HCT116 (cell line): ENCODE data around the gene IGSF6. TPM values are rescaled to one million over a fixed set of nuclear protein-coding genes. Genes with fewer than 3 reads are reported as not detected.

Experiments used
- ATAC-seq: fragments of 200-7000 bp; cut with Tn5 transposase; 2 replicates; pipeline ENCODE4 v1.9.1; 2020; ENCODE audit warnings: mild to moderate bottlenecking, moderate library complexity
- BruUV-seq: library from RNA; stranded (reverse); fragments of 400-500 nt; replicated peaks from 2 replicates; lab custom pipeline; 2021; lab: Mats Ljungman, UMichigan
- CTCF ChIA-PET: fragments of 300-600 bp; sonication (Branson Sonifier 250); formaldehyde crosslinking; loops from one replicate; lab custom pipeline; 2021; ENCODE audit warnings: antibody characterized with exemption; lab: Charles Lee
- POLR2A ChIA-PET: fragments of 300-600, 350-600 bp; sonication (Branson Sonifier 250); formaldehyde crosslinking; loops from one replicate; lab custom pipeline; 2021; ENCODE audit warnings: antibody characterized with exemption; lab: Charles Lee
- RAD21 ChIA-PET, 2 experiments: fragments of 300-600 bp; sonication (Branson Sonifier 250); formaldehyde crosslinking; loops; one replicate each; lab custom pipeline; 2023; ENCODE audit warnings: low total read pairs in 2 of 2; ENCODE audit not compliant: uncharacterized antibody in 2 of 2, unreplicated experiment in 2 of 2, low non-redundant PET in 1 of 2; lab: Charles Lee
- DNase-seq: peaks from one replicate; pipeline ENCODE4 v3.0.0-alpha.2; 2010; ENCODE audit warnings: low read depth, low spot score
- H2AFZ ChIP-seq: fragments of 200-600 bp; shearing (Covaris generic), sonication (generic); 2 replicates; pipeline ENCODE4 v1.6.1; 2017; ENCODE audit warnings: low read depth, mixed run types, mixed read lengths, antibody characterized with exemption, low read length; ENCODE audit not compliant: poor library complexity, severe bottlenecking
- H3K27ac ChIP-seq: 2 replicates; pipeline ENCODE4 v1.5.1; 2012; ENCODE audit warnings: low read depth, low read length
- H3K27me3 ChIP-seq: fragments of 200-600 bp; sonication (generic); 2 replicates; pipeline ENCODE4 v1.6.1; 2016; ENCODE audit warnings: mixed run types, low read length, mixed read lengths; ENCODE audit not compliant: insufficient read depth
- H3K36me3 ChIP-seq, 2 experiments: fragments of 200-500 bp in 1 of 2; fragments of 200-600 bp in 1 of 2; sonication (Bioruptor generic) in 1 of 2; sonication (generic) in 1 of 2; 2 replicates each; pipeline versions ENCODE4 v1.5.1 to v1.6.1; 2014 to 2016; ENCODE audit warnings: low read length in 2 of 2, inconsistent platforms in 1 of 2, mixed read lengths in 1 of 2, mixed run types in 1 of 2; ENCODE audit not compliant: insufficient read depth in 2 of 2, control insufficient read depth in 1 of 2
- H3K4me1 ChIP-seq, 2 experiments: fragments of 200-600 bp in 1 of 2; sonication (generic) in 1 of 2; 2 replicates each; pipeline versions ENCODE4 v1.5.1 to v1.6.1; 2012 to 2017; ENCODE audit warnings: low read length in 2 of 2, inconsistent platforms in 1 of 2, mild to moderate bottlenecking in 1 of 2, mixed read lengths in 1 of 2, mixed run types in 1 of 2, moderate library complexity in 1 of 2; ENCODE audit not compliant: insufficient read depth in 2 of 2, control insufficient read depth in 1 of 2
- H3K4me2 ChIP-seq: fragments of 200-600 bp; sonication (generic); 2 replicates; pipeline ENCODE4 v1.6.1; 2017; ENCODE audit warnings: mixed run types, low read length, mixed read lengths
- H3K4me3 ChIP-seq, 2 experiments: fragments of 200-600 bp in 1 of 2; sonication (generic) in 1 of 2; replicated peaks in 1 of 2; 2 replicates each; pipeline ENCODE4 v1.5.1; 2011 to 2016; ENCODE audit warnings: low read length in 2 of 2, control low read depth in 1 of 2, low read depth in 1 of 2, mild to moderate bottlenecking in 1 of 2, mixed read lengths in 1 of 2, mixed run types in 1 of 2
- H3K79me2 ChIP-seq: fragments of 200-600 bp; sonication (generic); 2 replicates; pipeline ENCODE4 v1.6.1; 2017; ENCODE audit warnings: mild to moderate bottlenecking, mixed run types, low read length, moderate library complexity, mixed read lengths; ENCODE audit not compliant: insufficient read depth
- H3K9ac ChIP-seq: fragments of 200-600 bp; sonication (generic); 2 replicates; pipeline ENCODE4 v1.6.1; 2016; ENCODE audit warnings: low read length, mixed read lengths
- H3K9me2 ChIP-seq: fragments of 200-600 bp; sonication (generic), shearing (Covaris generic); 2 replicates; pipeline ENCODE4 v1.6.1; 2017; ENCODE audit warnings: mixed run types, mild to moderate bottlenecking, moderate library complexity; ENCODE audit not compliant: insufficient read depth
- H3K9me3 ChIP-seq, 2 experiments: fragments of 200-500 bp in 1 of 2; fragments of 200-600 bp in 1 of 2; sonication (Bioruptor generic) in 1 of 2; sonication (generic) in 1 of 2; 2 replicates each; pipeline ENCODE4 v1.6.1; 2014 to 2017; ENCODE audit warnings: low read length in 2 of 2, mixed read lengths in 2 of 2, inconsistent platforms in 1 of 2, low read depth in 1 of 2, mild to moderate bottlenecking in 1 of 2, mixed run types in 1 of 2, moderate library complexity in 1 of 2; ENCODE audit not compliant: control insufficient read depth in 1 of 2, insufficient read depth in 1 of 2
- H4K20me1 ChIP-seq: fragments of 200-600 bp; sonication (generic), shearing (Covaris generic); 2 replicates; pipeline ENCODE4 v1.6.1; 2017; ENCODE audit warnings: mixed run types, mild to moderate bottlenecking, moderate library complexity; ENCODE audit not compliant: insufficient read depth
- CBX3 ChIP-seq: IDR thresholded peaks from 2 replicates; pipeline ENCODE4 v1.6.1; 2012; ENCODE audit warnings: low read depth
- CEBPB ChIP-seq: IDR thresholded peaks from 2 replicates; pipeline ENCODE4 v1.6.1; 2012; ENCODE audit warnings: low read depth
- EGR1 ChIP-seq: IDR thresholded peaks from 2 replicates; pipeline ENCODE4 v1.6.1; 2012; ENCODE audit warnings: low read depth
- ELF1 ChIP-seq: IDR thresholded peaks from 2 replicates; pipeline ENCODE4 v1.6.1; 2012; ENCODE audit warnings: low read depth, borderline replicate concordance
- EZH2 ChIP-seq: fragments of 200-600 bp; sonication (generic); IDR thresholded peaks from 2 replicates; pipeline ENCODE4 v1.6.1; 2017; ENCODE audit warnings: antibody characterized with exemption, mixed run types
- EZH2phosphoT487 ChIP-seq: fragments of 200-600 bp; IDR thresholded peaks from 2 replicates; pipeline ENCODE4 v1.6.1; 2018; ENCODE audit warnings: antibody characterized with exemption, borderline replicate concordance
- FOSL1 ChIP-seq: IDR thresholded peaks from 2 replicates; pipeline ENCODE4 v1.6.1; 2012; ENCODE audit warnings: low read depth
- POLR2AphosphoS5 ChIP-seq: IDR thresholded peaks from 2 replicates; pipeline ENCODE4 v1.6.1; 2011; ENCODE audit warnings: mild to moderate bottlenecking, low read depth, low read length, moderate library complexity
- RAD21 ChIP-seq: IDR thresholded peaks from 2 replicates; pipeline ENCODE4 v1.6.1; 2012; ENCODE audit warnings: low read depth, mild to moderate bottlenecking
- SRF ChIP-seq: IDR thresholded peaks from 2 replicates; pipeline ENCODE4 v1.6.1; 2012; ENCODE audit warnings: low read depth
- TCF7L2 ChIP-seq: IDR thresholded peaks from 2 replicates; pipeline ENCODE4 v1.7.0; 2011; ENCODE audit warnings: borderline replicate concordance, inconsistent platforms; ENCODE audit not compliant: insufficient read depth, insufficient read length; ENCODE audit errors: extremely low read depth
- YY1 ChIP-seq: IDR thresholded peaks from 2 replicates; pipeline ENCODE4 v1.6.1; 2011; ENCODE audit warnings: low read length, low read depth, moderate library complexity, mild to moderate bottlenecking; ENCODE audit not compliant: insufficient replicate concordance; ENCODE audit errors: extremely low read depth
- ZFX ChIP-seq: fragments of 450-650 bp; IDR thresholded peaks from 2 replicates; pipeline ENCODE4 v1.6.1; 2017
- ZNF274 ChIP-seq: fragments of 200-500 bp; sonication (Bioruptor generic); IDR thresholded peaks from 2 replicates; pipeline ENCODE4 v1.6.1; 2014; ENCODE audit warnings: mild to moderate bottlenecking, low read depth, low read length, inconsistent platforms
- intact Hi-C: fragments of 100-400 bp; cut with micrococcal nuclease; formaldehyde crosslinking; loops from 2 replicates; pipeline ENCODE4 v1.10.0; 2022
- total RNA-seq: library from RNA; stranded (reverse); gene quantifications from one replicate; pipeline ENCODE4 v1.2.1, GENCODE V29; 2021; ENCODE audit not compliant: unreplicated experiment
- TF ChIP-seq, protein P1 (sequence below): IDR thresholded peaks from 2 replicates; pipeline ENCODE4 v1.6.1; 2012; ENCODE audit warnings: low read depth
- TF ChIP-seq, protein P2 (sequence below): IDR thresholded peaks from 2 replicates; pipeline ENCODE4 v1.6.1; 2012
- TF ChIP-seq, protein P3 (sequence below): IDR thresholded peaks from 2 replicates; pipeline ENCODE4 v1.6.1; 2011; ENCODE audit warnings: mild to moderate bottlenecking, low read length, moderate library complexity; ENCODE audit not compliant: insufficient replicate concordance; ENCODE audit errors: extremely low read depth

IGSF6 gene
- total RNA-seq, 1 experiment from 2014 or later = not detected

DNA sequence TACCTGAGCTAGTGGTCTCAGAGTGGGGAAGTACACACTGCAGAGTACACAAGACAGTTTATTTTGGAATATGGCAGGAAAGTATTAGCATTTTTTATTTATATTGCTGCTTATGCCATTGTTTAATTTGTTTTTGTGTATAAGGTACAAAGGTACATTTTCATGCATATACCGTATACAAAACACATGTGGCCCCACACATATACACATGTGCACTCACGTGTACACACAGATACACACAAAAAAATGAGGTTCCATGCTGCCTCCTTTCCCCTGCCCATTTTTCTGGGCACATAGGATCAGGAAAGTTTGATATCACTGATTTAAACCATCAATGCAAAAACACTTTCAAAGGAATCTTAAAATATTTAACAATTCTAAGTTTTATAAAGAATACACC is 12.9 kb downstream of the IGSF6 start (continued):
- TF ChIP-seq, protein P1, sequence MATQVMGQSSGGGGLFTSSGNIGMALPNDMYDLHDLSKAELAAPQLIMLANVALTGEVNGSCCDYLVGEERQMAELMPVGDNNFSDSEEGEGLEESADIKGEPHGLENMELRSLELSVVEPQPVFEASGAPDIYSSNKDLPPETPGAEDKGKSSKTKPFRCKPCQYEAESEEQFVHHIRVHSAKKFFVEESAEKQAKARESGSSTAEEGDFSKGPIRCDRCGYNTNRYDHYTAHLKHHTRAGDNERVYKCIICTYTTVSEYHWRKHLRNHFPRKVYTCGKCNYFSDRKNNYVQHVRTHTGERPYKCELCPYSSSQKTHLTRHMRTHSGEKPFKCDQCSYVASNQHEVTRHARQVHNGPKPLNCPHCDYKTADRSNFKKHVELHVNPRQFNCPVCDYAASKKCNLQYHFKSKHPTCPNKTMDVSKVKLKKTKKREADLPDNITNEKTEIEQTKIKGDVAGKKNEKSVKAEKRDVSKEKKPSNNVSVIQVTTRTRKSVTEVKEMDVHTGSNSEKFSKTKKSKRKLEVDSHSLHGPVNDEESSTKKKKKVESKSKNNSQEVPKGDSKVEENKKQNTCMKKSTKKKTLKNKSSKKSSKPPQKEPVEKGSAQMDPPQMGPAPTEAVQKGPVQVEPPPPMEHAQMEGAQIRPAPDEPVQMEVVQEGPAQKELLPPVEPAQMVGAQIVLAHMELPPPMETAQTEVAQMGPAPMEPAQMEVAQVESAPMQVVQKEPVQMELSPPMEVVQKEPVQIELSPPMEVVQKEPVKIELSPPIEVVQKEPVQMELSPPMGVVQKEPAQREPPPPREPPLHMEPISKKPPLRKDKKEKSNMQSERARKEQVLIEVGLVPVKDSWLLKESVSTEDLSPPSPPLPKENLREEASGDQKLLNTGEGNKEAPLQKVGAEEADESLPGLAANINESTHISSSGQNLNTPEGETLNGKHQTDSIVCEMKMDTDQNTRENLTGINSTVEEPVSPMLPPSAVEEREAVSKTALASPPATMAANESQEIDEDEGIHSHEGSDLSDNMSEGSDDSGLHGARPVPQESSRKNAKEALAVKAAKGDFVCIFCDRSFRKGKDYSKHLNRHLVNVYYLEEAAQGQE = no peak

DNA sequence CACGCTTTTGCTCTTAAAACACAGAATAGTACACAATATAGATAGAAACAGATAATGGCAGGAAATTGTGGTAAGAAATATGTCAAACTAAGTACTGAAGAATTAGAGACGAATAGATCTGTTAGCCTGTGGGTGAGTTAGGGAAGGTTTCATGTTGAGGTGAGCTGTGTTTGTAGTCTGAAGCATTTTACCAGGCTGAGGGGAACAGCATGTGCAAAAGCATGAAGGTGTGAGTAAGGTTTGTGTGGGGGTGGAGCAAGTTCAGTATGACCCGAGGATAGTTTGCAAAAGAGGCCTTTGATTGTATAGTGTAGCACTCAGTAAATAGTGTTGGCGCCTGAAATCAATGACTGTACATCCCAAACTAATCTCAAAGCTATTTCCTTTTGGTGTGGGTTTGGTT is 13.8 kb downstream of the IGSF6 start:
- BruUV-seq = no TSS peak
- Histone ChIP-seq H3K27ac (no peak overlapping the region), H3K4me2 (no peak overlapping the region), H3K4me1 (no peaks in the 10 kb centered on the region), H3K27me3 (no peaks in the 10 kb centered on the region), H3K36me3 (no peaks in the 10 kb centered on the region)
- intact Hi-C loops = no loop called here
- TF ChIP-seq EZH2phosphoT487 = no peak
- no peak for TF ChIP-seq ZFX
- TF ChIP-seq ELF1 = no peak
- TF ChIP-seq, protein P1 = no peak
- TF ChIP-seq ZNF274 = no peak
- no peak for TF ChIP-seq RAD21
- TF ChIP-seq TCF7L2 = no peak
- TF ChIP-seq, protein P2, sequence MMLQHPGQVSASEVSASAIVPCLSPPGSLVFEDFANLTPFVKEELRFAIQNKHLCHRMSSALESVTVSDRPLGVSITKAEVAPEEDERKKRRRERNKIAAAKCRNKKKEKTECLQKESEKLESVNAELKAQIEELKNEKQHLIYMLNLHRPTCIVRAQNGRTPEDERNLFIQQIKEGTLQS = no peak
- no peak for TF ChIP-seq FOSL1
- TF ChIP-seq CEBPB = no peak
- no peak for TF ChIP-seq YY1
- no peak for TF ChIP-seq EGR1
- TF ChIP-seq POLR2AphosphoS5 = no peak
- no peak for TF ChIP-seq CBX3
- TF ChIP-seq, protein P3, sequence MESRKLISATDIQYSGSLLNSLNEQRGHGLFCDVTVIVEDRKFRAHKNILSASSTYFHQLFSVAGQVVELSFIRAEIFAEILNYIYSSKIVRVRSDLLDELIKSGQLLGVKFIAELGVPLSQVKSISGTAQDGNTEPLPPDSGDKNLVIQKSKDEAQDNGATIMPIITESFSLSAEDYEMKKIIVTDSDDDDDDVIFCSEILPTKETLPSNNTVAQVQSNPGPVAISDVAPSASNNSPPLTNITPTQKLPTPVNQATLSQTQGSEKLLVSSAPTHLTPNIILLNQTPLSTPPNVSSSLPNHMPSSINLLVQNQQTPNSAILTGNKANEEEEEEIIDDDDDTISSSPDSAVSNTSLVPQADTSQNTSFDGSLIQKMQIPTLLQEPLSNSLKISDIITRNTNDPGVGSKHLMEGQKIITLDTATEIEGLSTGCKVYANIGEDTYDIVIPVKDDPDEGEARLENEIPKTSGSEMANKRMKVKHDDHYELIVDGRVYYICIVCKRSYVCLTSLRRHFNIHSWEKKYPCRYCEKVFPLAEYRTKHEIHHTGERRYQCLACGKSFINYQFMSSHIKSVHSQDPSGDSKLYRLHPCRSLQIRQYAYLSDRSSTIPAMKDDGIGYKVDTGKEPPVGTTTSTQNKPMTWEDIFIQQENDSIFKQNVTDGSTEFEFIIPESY = no peak
- no peak for TF ChIP-seq EZH2
- TF ChIP-seq SRF = no peak
- TF ChIP-seq, all 23 proteins: peak for 0
- Histone ChIP-seq H3K79me2 (no peaks in the 10 kb centered on the region), H3K4me3 (no peak overlapping the region), H3K9me2 (no peaks in the 10 kb centered on the region), H3K9me3 (no peaks in the 10 kb centered on the region), H4K20me1 (no peaks in the 10 kb centered on the region), H3K9ac (no peak overlapping the region), H2AFZ (no peak overlapping the region)
- ChIA-PET RAD21 (no interaction called here), CTCF (no interaction called here), POLR2A (no interaction called here)
- DNase-seq = no peak
- ATAC-seq = no peak
